ENCODE results near the gene RABL2B. TPM values are rescaled to one million over a fixed set of nuclear protein-coding genes. Genes with fewer than 3 reads are reported as not detected.

RABL2B gene
- total RNA-seq, 2 donors from 2014 or later, result 15.9 to 19.2 TPM

DNA sequence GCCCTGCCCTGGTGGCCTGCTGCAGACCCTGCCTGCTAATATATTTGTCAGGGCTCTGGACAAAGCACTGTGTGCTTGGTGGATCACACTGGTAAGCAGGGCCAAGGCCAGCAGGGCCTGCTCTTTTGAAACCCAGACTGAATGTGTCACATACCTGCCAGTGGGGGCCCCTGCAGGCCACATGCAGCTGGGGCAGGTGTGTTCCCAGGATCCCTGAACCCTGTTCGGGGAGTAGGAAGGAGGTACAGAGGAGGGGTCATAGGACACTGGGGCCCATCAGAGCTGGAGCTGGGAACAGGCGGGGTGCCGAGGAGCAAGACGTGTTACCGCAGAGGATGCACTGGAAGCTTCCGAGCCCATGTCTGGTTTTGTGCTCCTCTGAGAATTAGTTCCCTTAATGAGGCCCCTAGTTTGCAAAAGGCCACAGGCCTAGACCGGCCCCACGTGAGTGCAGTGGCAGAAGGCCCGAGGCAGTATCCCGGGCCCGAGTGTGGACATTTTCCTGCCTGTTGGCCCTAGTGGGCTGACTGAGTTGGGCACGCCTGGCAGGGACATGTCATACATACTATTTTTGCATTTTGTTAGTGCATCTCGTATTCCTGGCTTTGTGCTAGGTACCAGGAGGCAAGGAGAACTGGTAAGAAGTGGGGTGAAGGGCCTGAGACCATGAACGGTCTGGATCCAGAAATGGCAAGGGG is 56.6 kb downstream of the RABL2B start:
- intact Hi-C loops (cut with DNase I), result no loop called here
- DNase-seq (ENCODE audit: low spot score), result peak; percentile 73

DNA sequence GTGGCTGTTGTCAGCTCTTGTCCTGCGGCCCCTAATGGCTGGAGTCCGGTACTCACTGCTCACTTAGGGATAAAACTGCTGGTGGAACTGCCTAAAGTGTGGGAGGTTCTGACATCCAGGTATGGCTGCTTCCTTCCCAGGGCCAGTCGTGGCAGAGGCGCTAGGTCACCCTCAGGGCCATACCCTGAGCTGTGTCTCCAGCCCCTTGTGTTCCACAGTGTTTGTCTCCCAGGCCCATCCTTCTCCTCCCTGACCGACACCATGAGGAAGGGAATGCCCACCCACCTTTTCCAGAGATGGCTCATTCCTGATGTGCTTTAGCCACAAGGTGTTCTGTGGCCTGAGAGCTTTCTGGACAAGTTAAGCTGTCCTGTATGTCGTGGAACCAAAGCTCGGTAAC is 57.8 kb downstream of the RABL2B start:
- no peak for DNase-seq (ENCODE audit: low spot score)
- intact Hi-C loops (cut with DNase I), result no loop called here

DNA sequence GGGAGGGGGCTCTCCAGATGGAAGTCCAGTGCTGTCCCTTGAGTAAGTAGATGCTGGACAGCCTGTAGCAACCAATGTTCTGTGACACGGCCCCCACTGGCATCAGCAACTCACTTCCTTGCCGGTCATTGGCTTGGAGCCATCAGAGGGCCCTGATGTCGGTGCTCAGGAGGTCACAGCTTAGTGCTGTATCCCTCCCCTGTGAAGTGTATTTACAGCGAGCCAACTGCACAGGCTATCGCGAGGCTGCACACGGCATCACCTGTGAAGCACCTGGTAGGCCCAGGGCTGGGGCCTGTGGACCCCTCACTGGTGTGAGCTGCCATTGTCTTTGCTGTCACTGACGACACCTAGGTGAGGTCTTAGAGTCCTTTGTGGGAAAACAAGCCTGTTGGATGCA is 58.8 kb downstream of the RABL2B start:
- DNase-seq (ENCODE audit: low spot score), result no peak
- intact Hi-C loops (cut with DNase I), result no loop called here

DNA sequence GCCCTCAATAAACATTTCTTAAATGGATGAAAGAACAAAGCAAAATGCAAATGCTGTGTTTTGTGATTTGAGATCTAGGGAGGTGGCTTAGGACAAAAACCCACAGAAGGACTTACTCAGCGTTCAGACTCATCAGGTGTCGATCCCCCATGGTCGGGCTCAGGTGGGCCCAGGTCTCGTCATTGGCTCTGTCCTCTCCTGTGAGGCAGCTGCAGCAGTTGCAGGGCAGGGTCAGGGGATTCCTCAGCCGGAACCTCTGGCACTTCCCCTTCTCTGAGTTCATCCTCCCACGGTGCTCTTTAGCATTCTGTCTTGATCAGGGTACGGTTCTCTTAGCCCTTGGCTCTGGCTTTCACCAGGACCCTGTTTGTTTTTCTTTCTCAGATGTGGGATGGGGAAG is 59.4 kb downstream of the RABL2B start:
- no peak for DNase-seq (ENCODE audit: low spot score)
- intact Hi-C loops (cut with DNase I), result no loop called here

DNA sequence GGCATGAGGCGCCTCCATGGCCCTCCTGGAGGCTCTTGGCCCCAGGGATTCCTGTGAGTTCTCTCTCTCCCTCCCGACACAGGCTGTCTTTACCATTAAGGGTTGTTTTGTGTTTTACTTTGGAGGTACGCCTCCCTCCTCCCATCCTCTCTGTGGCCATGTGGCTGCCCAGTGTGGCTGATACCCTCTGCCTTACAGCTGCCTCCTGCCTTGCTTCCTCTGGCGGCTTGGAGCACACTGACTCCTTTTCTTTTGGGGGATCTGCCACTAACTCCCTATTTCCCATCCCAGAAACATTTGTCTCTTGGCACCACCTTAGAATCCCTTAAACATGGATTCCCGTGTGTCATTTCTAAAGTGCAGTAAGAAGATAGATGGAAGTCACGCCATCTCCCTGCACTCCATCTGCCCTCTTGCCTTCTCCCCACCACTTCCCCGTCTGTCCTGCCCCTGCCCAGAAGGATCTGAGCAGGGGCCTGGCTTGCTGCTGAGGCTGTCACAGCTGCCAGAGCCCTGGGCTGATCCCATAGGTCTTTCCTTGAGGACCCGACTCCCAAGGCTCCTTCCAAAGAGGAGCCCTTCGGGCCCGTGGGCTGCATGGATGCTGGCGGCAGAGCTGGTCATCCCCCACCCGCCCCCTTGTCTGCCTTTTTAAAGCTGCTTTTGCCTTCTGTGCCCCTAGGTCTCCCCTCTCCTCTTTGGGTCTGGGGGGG is 60.6 kb downstream of the RABL2B start:
- no peak for DNase-seq (ENCODE audit: low spot score)
- intact Hi-C loops (cut with DNase I), result no loop called here

DNA sequence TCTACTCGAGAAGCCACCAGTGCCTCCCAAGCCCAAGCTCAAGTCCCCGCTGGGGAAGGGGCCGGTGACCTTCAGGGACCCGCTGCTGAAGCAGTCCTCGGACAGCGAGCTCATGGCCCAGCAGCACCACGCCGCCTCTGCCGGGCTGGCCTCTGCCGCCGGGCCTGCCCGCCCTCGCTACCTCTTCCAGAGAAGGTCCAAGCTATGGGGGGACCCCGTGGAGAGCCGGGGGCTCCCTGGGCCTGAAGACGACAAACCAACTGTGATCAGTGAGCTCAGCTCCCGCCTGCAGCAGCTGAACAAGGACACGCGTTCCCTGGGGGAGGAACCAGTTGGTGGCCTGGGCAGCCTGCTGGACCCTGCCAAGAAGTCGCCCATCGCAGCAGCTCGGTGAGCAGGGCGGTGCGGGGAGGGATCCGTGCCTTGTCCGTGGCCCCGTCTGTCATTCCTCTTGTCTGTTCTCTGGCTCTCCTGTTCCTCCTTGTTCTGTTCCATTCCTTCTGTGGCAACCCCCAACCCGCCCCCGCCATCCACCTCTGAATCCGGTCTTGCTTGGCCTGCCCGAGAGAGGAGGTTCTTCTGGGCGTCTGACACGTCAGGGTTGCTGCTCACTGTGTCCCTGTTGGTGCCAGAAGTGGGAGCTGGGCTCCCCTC is 61.3 kb downstream of the RABL2B start:
- no peak for DNase-seq (ENCODE audit: low spot score)
- intact Hi-C loops (cut with DNase I), result no loop called here

DNA sequence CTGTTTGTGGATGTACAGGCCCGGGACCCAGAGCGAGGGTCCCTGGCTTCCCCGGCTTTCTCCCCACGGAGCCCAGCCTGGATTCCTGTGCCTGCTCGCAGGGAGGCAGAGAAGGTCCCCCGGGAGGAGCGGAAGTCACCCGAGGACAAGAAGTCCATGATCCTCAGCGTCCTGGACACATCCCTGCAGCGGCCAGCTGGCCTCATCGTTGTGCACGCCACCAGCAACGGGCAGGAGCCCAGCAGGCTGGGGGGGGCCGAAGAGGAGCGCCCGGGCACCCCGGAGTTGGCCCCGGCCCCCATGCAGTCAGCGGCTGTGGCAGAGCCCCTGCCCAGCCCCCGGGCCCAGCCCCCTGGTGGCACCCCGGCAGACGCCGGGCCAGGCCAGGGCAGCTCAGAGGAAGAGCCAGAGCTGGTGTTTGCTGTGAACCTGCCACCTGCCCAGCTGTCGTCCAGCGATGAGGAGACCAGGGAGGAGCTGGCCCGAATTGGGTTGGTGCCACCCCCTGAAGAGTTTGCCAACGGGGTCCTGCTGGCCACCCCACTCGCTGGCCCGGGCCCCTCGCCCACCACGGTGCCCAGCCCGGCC is 62.1 kb downstream of the RABL2B start:
- intact Hi-C loops (cut with DNase I), result no loop called here

DNA sequence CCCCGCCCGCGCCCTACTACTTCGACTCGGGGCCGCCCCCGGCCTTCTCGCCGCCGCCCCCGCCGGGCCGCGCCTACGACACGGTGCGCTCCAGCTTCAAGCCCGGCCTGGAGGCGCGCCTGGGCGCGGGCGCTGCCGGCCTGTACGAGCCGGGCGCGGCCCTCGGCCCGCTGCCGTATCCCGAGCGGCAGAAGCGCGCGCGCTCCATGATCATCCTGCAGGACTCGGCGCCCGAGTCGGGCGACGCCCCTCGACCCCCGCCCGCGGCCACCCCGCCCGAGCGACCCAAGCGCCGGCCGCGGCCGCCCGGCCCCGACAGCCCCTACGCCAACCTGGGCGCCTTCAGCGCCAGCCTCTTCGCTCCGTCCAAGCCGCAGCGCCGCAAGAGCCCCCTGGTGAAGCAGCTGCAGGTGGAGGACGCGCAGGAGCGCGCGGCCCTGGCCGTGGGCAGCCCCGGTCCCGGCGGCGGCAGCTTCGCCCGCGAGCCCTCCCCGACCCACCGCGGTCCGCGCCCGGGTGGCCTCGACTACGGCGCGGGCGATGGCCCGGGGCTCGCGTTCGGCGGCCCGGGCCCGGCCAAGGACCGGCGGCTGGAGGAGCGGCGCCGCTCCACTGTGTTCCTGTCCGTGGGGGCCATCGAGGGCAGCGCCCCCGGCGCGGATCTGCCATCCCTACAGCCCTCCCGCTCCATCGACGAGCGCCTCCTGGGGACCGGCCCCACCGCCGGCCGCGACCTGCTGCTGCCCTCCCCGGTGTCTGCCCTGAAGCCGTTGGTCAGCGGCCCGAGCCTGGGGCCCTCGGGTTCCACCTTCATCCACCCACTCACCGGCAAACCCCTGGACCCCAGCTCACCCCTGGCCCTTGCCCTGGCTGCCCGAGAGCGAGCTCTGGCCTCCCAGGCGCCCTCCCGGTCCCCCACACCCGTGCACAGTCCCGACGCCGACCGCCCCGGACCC is 62.9 kb downstream of the RABL2B start:
- no peak for DNase-seq (ENCODE audit: low spot score)
- intact Hi-C loops (cut with DNase I), result no loop called here

More for the DNA sequence above, 62.1 kb downstream of the RABL2B start:
- DNase-seq (ENCODE audit: low spot score), result no peak

DNA sequence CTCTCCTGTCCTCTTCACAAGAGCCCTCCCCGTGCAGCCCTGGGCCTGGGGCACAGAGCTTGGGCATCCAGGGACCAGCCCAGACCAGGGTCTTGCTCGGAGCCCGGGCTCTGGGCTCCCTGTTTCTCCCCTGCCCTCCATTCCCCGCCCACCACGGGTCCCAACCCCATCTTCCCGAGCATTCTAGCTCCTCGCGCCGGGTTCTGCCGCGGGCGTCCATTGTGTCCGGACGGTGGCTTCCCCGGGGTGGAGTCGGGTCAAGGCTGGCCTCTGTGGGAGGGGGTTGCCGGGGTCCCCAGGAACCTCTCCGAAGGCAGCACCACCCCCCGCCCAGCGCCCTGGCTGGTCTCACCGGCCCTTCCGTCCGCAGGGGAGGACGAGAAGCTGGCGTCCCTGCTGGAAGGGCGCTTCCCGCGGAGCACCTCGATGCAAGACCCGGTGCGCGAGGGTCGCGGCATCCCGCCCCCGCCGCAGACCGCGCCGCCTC is 63.6 kb downstream of the RABL2B start:
- intact Hi-C loops (cut with DNase I), result no loop called here
- DNase-seq (ENCODE audit: low spot score), result no peak

DNA sequence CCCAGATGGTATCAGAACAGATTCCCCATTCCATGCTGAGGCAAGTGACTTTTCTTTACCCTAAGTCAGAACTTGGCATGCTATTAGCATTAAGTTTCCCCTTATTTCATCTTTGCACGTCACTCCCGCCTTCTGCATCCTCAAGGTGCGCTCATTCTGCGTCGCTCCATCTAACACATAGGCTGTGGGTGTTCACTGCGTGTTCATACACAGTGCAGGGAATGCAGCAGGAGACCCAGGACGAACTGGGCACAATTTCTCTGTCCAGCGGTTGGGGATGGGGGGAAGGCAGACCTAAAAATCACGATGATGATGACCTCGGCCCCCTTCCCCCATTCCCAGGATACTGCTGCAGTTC is 65.1 kb downstream of the RABL2B start:
- intact Hi-C loops (cut with DNase I), result no loop called here
- no peak for DNase-seq (ENCODE audit: low spot score)

DNA sequence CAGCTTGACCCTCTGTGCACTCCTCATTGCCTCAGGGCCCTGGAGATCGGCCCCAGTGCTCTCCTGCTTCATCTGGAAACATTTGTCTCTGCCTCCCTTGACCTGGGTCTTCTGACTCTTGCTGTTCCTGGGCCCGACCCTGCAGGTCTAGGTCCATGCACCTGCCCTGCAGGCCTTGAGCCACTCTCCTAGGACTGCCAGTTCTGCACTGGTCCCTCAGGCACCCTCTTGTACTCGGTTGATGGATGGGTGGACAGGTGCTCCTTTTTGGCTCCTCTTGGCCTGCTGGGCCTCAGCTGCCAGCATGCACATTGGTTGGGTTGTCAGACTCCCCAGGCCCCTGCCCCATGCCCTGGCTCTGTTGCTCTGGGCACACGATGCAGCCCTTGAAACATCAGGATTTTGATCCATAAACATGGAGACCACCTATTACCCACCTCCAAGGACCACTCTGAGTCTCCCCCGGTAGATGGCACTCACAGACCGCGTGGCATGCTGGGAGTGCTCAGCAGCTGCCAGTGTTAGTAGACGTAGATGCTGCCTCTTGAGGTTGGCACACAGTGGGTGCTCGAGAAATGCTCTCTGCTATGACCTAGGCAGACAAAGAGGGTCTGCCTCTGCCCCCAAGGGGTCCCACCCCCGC is 65.6 kb downstream of the RABL2B start:
- DNase-seq (ENCODE audit: low spot score), result no peak
- intact Hi-C loops (cut with DNase I), result no loop called here

Other genes starting within 250 kb of the RABL2B start
- gene KLHDC7B, start 237.7 kb downstream of the RABL2B start, total RNA-seq, result under 1 TPM; 0.14 to 0.28 TPM
- not detected for gene SYCE3, start 220.7 kb downstream of the RABL2B start, total RNA-seq
- gene CPT1B, start 205.2 kb downstream of the RABL2B start, total RNA-seq, result 1 to 10 TPM; 6.0 to 8.1 TPM
- gene CHKB, start 200.8 kb downstream of the RABL2B start, total RNA-seq, result 10 to 100 TPM; 30.1 to 31.6 TPM
- gene MAPK8IP2, start 182.8 kb downstream of the RABL2B start, total RNA-seq, result under 1 TPM; 0.24 to 0.56 TPM
- gene ARSA, start 155.5 kb downstream of the RABL2B start, total RNA-seq, result 10 to 100 TPM; 21.8 to 29.4 TPM
- gene SHANK3, start 110.8 kb downstream of the RABL2B start, total RNA-seq, result 10 to 100 TPM; 24.2 to 34.4 TPM
- gene ACR, start 45.4 kb downstream of the RABL2B start, total RNA-seq, result 1 to 10 TPM in 1 of 2 donors, under 1 TPM in 1; 0.65 to 2.6 TPM

All from posterior vena cava (tissue), 2 donors.